Esophagus muscularis mucosa (tissue), 3 donors: ENCODE results near the gene RFX5.

Source experiments
- CTCF ChIP-seq, 3 experiments: fragments of 200-600 bp in 2 of 3; fragments of 450-650 bp in 1 of 3; sonication (generic) in 2 of 3; IDR thresholded peaks; one replicate each; pipeline ENCODE4 v1.5.1; 2017 to 2019; ENCODE audit warnings: antibody characterized with exemption in 3 of 3, mild to moderate bottlenecking in 2 of 3, moderate library complexity in 1 of 3
- POLR2A ChIP-seq: fragments of 450-650 bp; IDR thresholded peaks from one replicate; pipeline ENCODE4 v1.6.1; 2017; ENCODE audit warnings: antibody characterized with exemption, moderate library complexity, mild to moderate bottlenecking, low read depth
- POLR2AphosphoS5 ChIP-seq, 2 donors: sonication (generic); formaldehyde crosslinking; IDR thresholded peaks; one replicate each; pipeline ENCODE4 v1.6.1; 2017; ENCODE audit warnings: antibody characterized with exemption in 2 of 2

- TF ChIP-seq POLR2A (no peak), CTCF (IDR thresholded peaks at IDR 0.05) (no peak), POLR2AphosphoS5 (IDR thresholded peaks at IDR 0.05) (no peak)
Measured at GRCh38 chr1:151325231-151325630, 21.8 kb downstream of the RFX5 start.
